Right atrium auricular region (tissue), 2 donors: ENCODE data around the gene RANBP3. TPM values are rescaled to one million over a fixed set of nuclear protein-coding genes. Genes with fewer than 3 reads are reported as not detected.

Source experiments
- DNase-seq: peaks from one replicate; pipeline ENCODE4 v3.0.0-alpha.2; 2019; ENCODE audit warnings: low spot score
- H3K27ac ChIP-seq, 2 donors: fragments of 200-600 bp; sonication (generic); 1 replicate in 1 of 2; 2 replicates in 1 of 2; pipeline ENCODE4 v1.5.1; 2016 to 2019
- H3K27me3 ChIP-seq, 2 donors: fragments of 200-600 bp; sonication (generic); one replicate each; pipeline versions ENCODE4 v1.5.1 to v1.6.0; 2017 to 2019
- H3K36me3 ChIP-seq: fragments of 200-600 bp; sonication (generic); one replicate; pipeline ENCODE4 v1.5.1; 2016
- H3K4me1 ChIP-seq, 2 donors: fragments of 200-600 bp; sonication (generic); one replicate each; pipeline versions ENCODE4 v1.5.1 to v1.6.0; 2017 to 2019
- H3K4me3 ChIP-seq, 2 donors: fragments of 200-600 bp; sonication (generic); 1 replicate in 1 of 2; 2 replicates in 1 of 2; pipeline ENCODE4 v1.5.1; 2017 to 2019; ENCODE audit warnings: mild to moderate bottlenecking in 1 of 2, moderate library complexity in 1 of 2
- H3K9me3 ChIP-seq, 2 donors: fragments of 200-600 bp; sonication (generic); one replicate each; pipeline ENCODE4 v1.5.1; 2019
- CTCF ChIP-seq, 2 donors: fragments of 200-600 bp; sonication (generic); IDR thresholded peaks; one replicate each; pipeline ENCODE4 v1.5.1; 2019; ENCODE audit warnings: antibody characterized with exemption in 2 of 2
- total RNA-seq, 2 donors: library from RNA; depleted of rRNA; stranded (reverse); fragments of >200 nt; gene quantifications; one replicate each; pipeline ENCODE4 v1.1.0, GENCODE V29; 2016

Gene RANBP3
- total RNA-seq, 2 donors from 2014 or later, result 53.6 to 54.7 TPM

DNA sequence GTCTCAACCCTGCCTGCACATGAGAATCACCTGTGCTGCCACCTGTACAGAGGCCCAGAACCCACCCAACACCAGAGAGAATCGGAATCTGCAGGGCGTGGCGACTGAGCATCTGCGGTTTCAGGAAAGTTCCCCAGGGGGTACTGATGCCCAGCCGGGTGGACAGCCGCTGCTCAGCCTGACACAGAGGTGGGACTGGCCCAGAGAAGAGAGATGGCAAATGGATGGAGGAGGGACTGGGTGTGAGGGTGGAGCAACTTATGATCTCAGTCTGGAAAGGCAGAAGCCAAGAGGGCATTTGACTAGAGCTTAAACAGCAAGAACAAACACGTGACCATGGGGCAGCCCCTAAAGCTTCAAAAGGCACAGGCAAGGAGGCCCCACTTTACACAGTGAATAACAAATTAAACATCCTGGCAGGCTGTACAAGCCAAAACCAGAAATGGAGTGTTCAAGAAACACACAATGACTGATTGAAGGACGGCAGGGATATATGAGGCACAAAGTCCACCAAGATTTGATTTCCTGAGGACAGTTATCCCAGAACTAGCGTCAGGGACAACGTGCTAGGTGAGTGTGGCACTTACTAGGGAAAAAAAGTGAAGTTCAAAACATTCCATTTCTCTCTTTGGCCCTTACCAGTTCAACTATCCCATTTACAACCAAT, 3.1 kb downstream of the RANBP3 start:
- no peak for TF ChIP-seq CTCF (IDR thresholded peaks at IDR 0.05)
- peaks cover 17% of the 10 kb centered on the region for H3K36me3 ChIP-seq
- H3K9me3 ChIP-seq, result no peaks in the 10 kb centered on the region
- no peak overlapping the region for H3K4me3 ChIP-seq
- no peaks in the 10 kb centered on the region for H3K27me3 ChIP-seq
- H3K4me1 ChIP-seq, result peaks cover 0 to 64% of the 10 kb centered on the region in 2 donors
- no peak for DNase-seq
- no peak overlapping the region for H3K27ac ChIP-seq

GRCh38 chr19:5973867-5974635, 3.9 kb downstream of the RANBP3 start:
- no peak for TF ChIP-seq CTCF (IDR thresholded peaks at IDR 0.05)
- Histone ChIP-seq H3K9me3 (no peaks in the 10 kb centered on the region), H3K36me3 (peaks cover 17% of the 10 kb centered on the region), H3K27ac (no peak overlapping the region), H3K4me1 (peaks cover 0 to 65% of the 10 kb centered on the region in 2 donors), H3K4me3 (no peak overlapping the region), H3K27me3 (no peaks in the 10 kb centered on the region)
- no peak for DNase-seq

DNA sequence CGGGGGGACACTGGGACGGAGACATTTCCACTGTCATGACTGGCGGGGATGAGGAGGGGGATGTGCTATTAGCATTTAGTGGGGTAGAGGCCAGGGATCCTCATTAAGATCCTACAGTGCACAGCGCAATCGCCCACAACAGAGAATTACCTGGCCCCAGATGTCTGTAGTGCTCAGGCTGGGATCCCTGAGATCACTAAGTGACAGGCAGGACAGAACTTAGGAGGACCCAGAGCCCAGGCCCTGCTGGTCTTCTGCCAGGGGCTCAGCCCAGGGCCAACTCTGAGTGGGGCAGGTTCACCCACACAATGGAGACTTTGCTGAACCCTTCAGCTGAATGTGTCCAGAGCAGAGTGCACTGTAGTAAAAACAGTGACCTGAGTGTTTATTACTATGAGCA, 4.6 kb downstream of the RANBP3 start:
- no peak for TF ChIP-seq CTCF (IDR thresholded peaks at IDR 0.05)
- no peak for DNase-seq
- Histone ChIP-seq H3K27me3 (no peaks in the 10 kb centered on the region), H3K27ac (no peak overlapping the region), H3K36me3 (peaks cover 17% of the 10 kb centered on the region), H3K4me3 (no peak overlapping the region), H3K4me1 (peaks cover 0 to 65% of the 10 kb centered on the region in 2 donors), H3K9me3 (no peaks in the 10 kb centered on the region)

DNA sequence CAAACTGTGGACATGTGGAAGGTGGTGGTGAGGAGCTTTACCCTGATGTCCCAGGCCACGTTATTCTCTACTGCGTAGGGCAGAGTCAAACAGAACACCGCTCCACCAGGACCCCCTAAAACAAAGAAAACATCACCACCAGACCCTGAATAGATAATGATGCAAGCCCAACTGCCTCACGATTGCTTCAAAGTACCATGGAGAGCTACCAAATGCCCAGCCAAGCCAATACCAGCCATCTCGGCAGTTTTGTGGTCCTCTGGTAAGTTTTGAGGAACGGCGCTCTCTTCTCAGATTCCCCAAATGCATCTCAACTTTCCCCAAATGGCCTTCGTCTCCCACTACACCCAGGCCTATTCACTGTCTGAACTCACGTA, 5.6 kb downstream of the RANBP3 start:
- peaks cover 4 to 73% of the 10 kb centered on the region in 2 donors for H3K4me1 ChIP-seq
- no peak overlapping the region for H3K27ac ChIP-seq
- H3K4me3 ChIP-seq, result no peak overlapping the region
- peaks cover 17% of the 10 kb centered on the region for H3K36me3 ChIP-seq
- TF ChIP-seq CTCF (IDR thresholded peaks at IDR 0.05), result no peak
- H3K9me3 ChIP-seq, result no peaks in the 10 kb centered on the region
- H3K27me3 ChIP-seq, result no peaks in the 10 kb centered on the region
- DNase-seq, result no peak

- Histone ChIP-seq H3K27me3 (no peaks in the 10 kb centered on the region), H3K9me3 (no peaks in the 10 kb centered on the region), H3K4me1 (peaks cover 4 to 73% of the 10 kb centered on the region in 2 donors), H3K4me3 (no peak overlapping the region), H3K36me3 (peaks cover 17% of the 10 kb centered on the region), H3K27ac (no peak overlapping the region)
- no peak for DNase-seq
- TF ChIP-seq CTCF (IDR thresholded peaks at IDR 0.05), result no peak
These were observed 6.1 kb downstream of the RANBP3 start for GRCh38 chr19:5971714-5972354.
